ENCODE results near the gene MAGI1.
A peak's percentile ranks its signal among the peaks of the same experiment; 100 is the strongest.
"Not testable (repeated sequence)": the region's sequence is repeated elsewhere in the genome, so short reads cannot be mapped to it uniquely, and the experiment has no call there.

The MAGI1 gene

GRCh38 chr3:65869798-65870197 lies 168.9 kb downstream of the MAGI1 start:
- H3K4me3 ChIP-seq (ENCODE audit: low read length) = no peak overlapping the region
- H4K5ac ChIP-seq (ENCODE audit: low read length) = no peak overlapping the region
- no peak overlapping the region for H3K23ac ChIP-seq (ENCODE audit: low read length)
- no peak overlapping the region for H2BK5ac ChIP-seq (ENCODE audit: low read length)
- no peak overlapping the region for H3K56ac ChIP-seq (ENCODE audit: low read length)
- H3K9ac ChIP-seq (ENCODE audit: low read length) = no peak overlapping the region
- H4K8ac ChIP-seq (ENCODE audit: low read depth, low read length) = no peak overlapping the region
- H3K4ac ChIP-seq (ENCODE audit: low read depth, low read length) = no peak overlapping the region
- DNase-seq = no peak
- no peak overlapping the region for H3K27ac ChIP-seq (ENCODE audit: low read depth, low read length)
- H3K79me2 ChIP-seq (ENCODE audit: control insufficient read depth, insufficient read depth, low read length) = peaks cover 3% of the 10 kb centered on the region
- no peak overlapping the region for H2BK15ac ChIP-seq (replicated peaks; ENCODE audit: low read depth)
- WGBS (ENCODE audit: extremely low coverage, insufficient coverage, low lambda C conversion rate) = no CpG with 5 or more reads among the region's 9 CpGs
- H2AK5ac ChIP-seq (ENCODE audit: low read length) = no peak overlapping the region
- H3K18ac ChIP-seq (ENCODE audit: low read length) = no peak overlapping the region
- H3K27me3 ChIP-seq (ENCODE audit: insufficient read depth, low read length, poor library complexity) = no peaks in the 10 kb centered on the region
- no peaks in the 10 kb centered on the region for H3K4me1 ChIP-seq (ENCODE audit: control insufficient read depth, low read depth, low read length)
- no peaks in the 10 kb centered on the region for H3K36me3 ChIP-seq (ENCODE audit: control insufficient read depth, insufficient read depth, low read length)
- no peak overlapping the region for H3K4me2 ChIP-seq (ENCODE audit: low read length)
- peaks cover 10% of the 10 kb centered on the region for H3K79me1 ChIP-seq (ENCODE audit: low read length)
- no peak overlapping the region for H2BK120ac ChIP-seq (ENCODE audit: low read depth, low read length)

GRCh38 chr3:65867463-65868210 lies 171.1 kb downstream of the MAGI1 start:
- Histone ChIP-seq H3K56ac (ENCODE audit: low read length) (no peak overlapping the region), H3K4me3 (ENCODE audit: low read length) (no peak overlapping the region), H2BK5ac (ENCODE audit: low read length) (no peak overlapping the region), H3K79me1 (ENCODE audit: low read length) (peaks cover 10% of the 10 kb centered on the region), H3K27ac (ENCODE audit: low read depth, low read length) (no peak overlapping the region), H3K36me3 (ENCODE audit: control insufficient read depth, insufficient read depth, low read length) (no peaks in the 10 kb centered on the region), H3K18ac (ENCODE audit: low read length) (no peak overlapping the region), H4K8ac (ENCODE audit: low read depth, low read length) (no peak overlapping the region), H3K4ac (ENCODE audit: low read depth, low read length) (no peak overlapping the region), H3K79me2 (ENCODE audit: control insufficient read depth, insufficient read depth, low read length) (peaks cover 5% of the 10 kb centered on the region), H3K27me3 (ENCODE audit: insufficient read depth, low read length, poor library complexity) (no peaks in the 10 kb centered on the region), H3K4me2 (ENCODE audit: low read length) (no peak overlapping the region), H3K23ac (ENCODE audit: low read length) (no peak overlapping the region), H2BK15ac (replicated peaks; ENCODE audit: low read depth) (no peak overlapping the region), H4K5ac (ENCODE audit: low read length) (no peak overlapping the region), H3K4me1 (ENCODE audit: control insufficient read depth, low read depth, low read length) (no peaks in the 10 kb centered on the region), H2AK5ac (ENCODE audit: low read length) (no peak overlapping the region), H3K9ac (ENCODE audit: low read length) (no peak overlapping the region), H2BK120ac (ENCODE audit: low read depth, low read length) (no peak overlapping the region)
- no peak for DNase-seq
- no CpG with 5 or more reads among the region's 9 CpGs for WGBS (ENCODE audit: extremely low coverage, insufficient coverage, low lambda C conversion rate)

GRCh38 chr3:65864357-65864904 lies 174.3 kb downstream of the MAGI1 start:
- Histone ChIP-seq H3K36me3 (ENCODE audit: control insufficient read depth, insufficient read depth, low read length) (no peaks in the 10 kb centered on the region), H2BK15ac (replicated peaks; ENCODE audit: low read depth) (no peak overlapping the region), H3K23ac (ENCODE audit: low read length) (no peak overlapping the region), H3K27ac (ENCODE audit: low read depth, low read length) (no peak overlapping the region), H3K9ac (ENCODE audit: low read length) (no peak overlapping the region), H3K4me1 (ENCODE audit: control insufficient read depth, low read depth, low read length) (no peaks in the 10 kb centered on the region), H3K79me2 (ENCODE audit: control insufficient read depth, insufficient read depth, low read length) (peaks cover 4% of the 10 kb centered on the region), H3K4ac (ENCODE audit: low read depth, low read length) (no peak overlapping the region), H3K4me2 (ENCODE audit: low read length) (no peak overlapping the region), H2AK5ac (ENCODE audit: low read length) (no peak overlapping the region), H3K4me3 (ENCODE audit: low read length) (no peak overlapping the region), H2BK5ac (ENCODE audit: low read length) (no peak overlapping the region), H3K79me1 (ENCODE audit: low read length) (peaks cover 10% of the 10 kb centered on the region), H3K18ac (ENCODE audit: low read length) (no peak overlapping the region), H4K5ac (ENCODE audit: low read length) (no peak overlapping the region), H2BK120ac (ENCODE audit: low read depth, low read length) (no peak overlapping the region), H3K27me3 (ENCODE audit: insufficient read depth, low read length, poor library complexity) (no peaks in the 10 kb centered on the region), H4K8ac (ENCODE audit: low read depth, low read length) (no peak overlapping the region), H3K56ac (ENCODE audit: low read length) (no peak overlapping the region)
- WGBS (ENCODE audit: extremely low coverage, insufficient coverage, low lambda C conversion rate) = no CpG with 5 or more reads among the region's 6 CpGs
- DNase-seq = no peak

- H2AK5ac ChIP-seq (ENCODE audit: low read length) = no peak overlapping the region
- no peak overlapping the region for H2BK5ac ChIP-seq (ENCODE audit: low read length)
- no peak overlapping the region for H3K23ac ChIP-seq (ENCODE audit: low read length)
- no CpG with 5 or more reads among the region's 5 CpGs for WGBS (ENCODE audit: extremely low coverage, insufficient coverage, low lambda C conversion rate)
- H3K36me3 ChIP-seq (ENCODE audit: control insufficient read depth, insufficient read depth, low read length) = no peaks in the 10 kb centered on the region
- no peak overlapping the region for H3K18ac ChIP-seq (ENCODE audit: low read length)
- H3K79me1 ChIP-seq (ENCODE audit: low read length) = peaks cover 7% of the 10 kb centered on the region
- no peak overlapping the region for H2BK120ac ChIP-seq (ENCODE audit: low read depth, low read length)
- no peak overlapping the region for H3K27ac ChIP-seq (ENCODE audit: low read depth, low read length)
- no peak overlapping the region for H2BK15ac ChIP-seq (replicated peaks; ENCODE audit: low read depth)
- no peak for DNase-seq
- H3K4me2 ChIP-seq (ENCODE audit: low read length) = no peak overlapping the region
- H3K4me1 ChIP-seq (ENCODE audit: control insufficient read depth, low read depth, low read length) = peaks cover 7% of the 10 kb centered on the region
- H3K56ac ChIP-seq (ENCODE audit: low read length) = no peak overlapping the region
- no peak overlapping the region for H3K9ac ChIP-seq (ENCODE audit: low read length)
- H3K4ac ChIP-seq (ENCODE audit: low read depth, low read length) = no peak overlapping the region
- no peak overlapping the region for H3K4me3 ChIP-seq (ENCODE audit: low read length)
- H3K79me2 ChIP-seq (ENCODE audit: control insufficient read depth, insufficient read depth, low read length) = peaks cover 4% of the 10 kb centered on the region
- H3K27me3 ChIP-seq (ENCODE audit: insufficient read depth, low read length, poor library complexity) = no peaks in the 10 kb centered on the region
- no peak overlapping the region for H4K8ac ChIP-seq (ENCODE audit: low read depth, low read length)
- H4K5ac ChIP-seq (ENCODE audit: low read length) = no peak overlapping the region
These were observed 177.0 kb downstream of the MAGI1 start for GRCh38 chr3:65861718-65862117.

GRCh38 chr3:65859612-65860011 lies 179.1 kb downstream of the MAGI1 start:
- not testable (repeated sequence) for H4K8ac ChIP-seq (ENCODE audit: low read depth, low read length); H3K56ac ChIP-seq (ENCODE audit: low read length); H3K23ac ChIP-seq (ENCODE audit: low read length); H3K79me1 ChIP-seq (ENCODE audit: low read length); H2BK120ac ChIP-seq (ENCODE audit: low read depth, low read length); DNase-seq; H2BK15ac ChIP-seq (replicated peaks; ENCODE audit: low read depth); H3K4me2 ChIP-seq (ENCODE audit: low read length); H3K36me3 ChIP-seq (ENCODE audit: control insufficient read depth, insufficient read depth, low read length); H3K18ac ChIP-seq (ENCODE audit: low read length); H3K4me3 ChIP-seq (ENCODE audit: low read length); H4K5ac ChIP-seq (ENCODE audit: low read length); H3K27me3 ChIP-seq (ENCODE audit: insufficient read depth, low read length, poor library complexity); H3K27ac ChIP-seq (ENCODE audit: low read depth, low read length); H2AK5ac ChIP-seq (ENCODE audit: low read length); H3K4ac ChIP-seq (ENCODE audit: low read depth, low read length); H3K9ac ChIP-seq (ENCODE audit: low read length); H2BK5ac ChIP-seq (ENCODE audit: low read length); H3K79me2 ChIP-seq (ENCODE audit: control insufficient read depth, insufficient read depth, low read length)
- peaks cover 16% of the 10 kb centered on the region for H3K4me1 ChIP-seq (ENCODE audit: control insufficient read depth, low read depth, low read length)
- no CpG with 5 or more reads among the region's 7 CpGs for WGBS (ENCODE audit: extremely low coverage, insufficient coverage, low lambda C conversion rate)

GRCh38 chr3:65858749-65859148 lies 180.0 kb downstream of the MAGI1 start:
- Histone ChIP-seq H3K18ac (ENCODE audit: low read length) (no peak overlapping the region), H3K4ac (ENCODE audit: low read depth, low read length) (no peak overlapping the region), H2BK5ac (ENCODE audit: low read length) (no peak overlapping the region), H4K8ac (ENCODE audit: low read depth, low read length) (no peak overlapping the region), H3K56ac (ENCODE audit: low read length) (peak overlapping the region; percentile 25), H4K5ac (ENCODE audit: low read length) (no peak overlapping the region), H3K79me2 (ENCODE audit: control insufficient read depth, insufficient read depth, low read length) (peaks cover 3% of the 10 kb centered on the region), H3K9ac (ENCODE audit: low read length) (no peak overlapping the region), H3K36me3 (ENCODE audit: control insufficient read depth, insufficient read depth, low read length) (no peaks in the 10 kb centered on the region), H3K4me1 (ENCODE audit: control insufficient read depth, low read depth, low read length) (peaks cover 20% of the 10 kb centered on the region), H3K79me1 (ENCODE audit: low read length) (peaks cover 7% of the 10 kb centered on the region), H3K27ac (ENCODE audit: low read depth, low read length) (no peak overlapping the region), H2BK120ac (ENCODE audit: low read depth, low read length) (no peak overlapping the region), H3K4me2 (ENCODE audit: low read length) (no peak overlapping the region), H2BK15ac (replicated peaks; ENCODE audit: low read depth) (no peak overlapping the region), H3K4me3 (ENCODE audit: low read length) (no peak overlapping the region), H3K23ac (ENCODE audit: low read length) (no peak overlapping the region), H3K27me3 (ENCODE audit: insufficient read depth, low read length, poor library complexity) (no peaks in the 10 kb centered on the region), H2AK5ac (ENCODE audit: low read length) (no peak overlapping the region)
- no peak for DNase-seq
- WGBS (ENCODE audit: extremely low coverage, insufficient coverage, low lambda C conversion rate) = no CpG with 5 or more reads among the region's 6 CpGs

Data from mesendoderm (in vitro differentiated cells).